ENCODE results near the gene ATXN7L1.

DNA sequence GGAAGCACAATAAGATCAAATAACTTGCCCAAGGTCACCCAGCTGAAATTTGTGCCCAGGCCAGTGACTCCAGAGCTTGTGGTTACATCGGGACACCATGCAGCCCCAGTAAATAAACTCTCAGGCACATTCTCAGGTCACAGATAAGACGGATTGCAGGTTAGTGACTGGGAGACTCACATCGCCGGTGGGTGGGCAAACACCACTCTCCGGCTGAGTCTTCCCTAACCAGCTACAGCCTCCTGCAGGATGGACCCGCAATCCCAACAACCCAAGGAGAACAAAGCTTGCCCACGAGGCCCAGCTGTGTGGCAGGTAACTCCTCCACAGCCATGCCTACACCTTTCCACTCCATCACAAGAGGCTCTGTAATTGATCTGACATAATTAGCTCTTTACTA, 213.4 kb downstream of the ATXN7L1 start:
- TF ChIP-seq ZNF610 (tag by site-specific recombination; IDR thresholded peaks at IDR 0.05; ENCODE audit: borderline replicate concordance): no peak
- TF ChIP-seq ZNF426 (tag by site-specific recombination; IDR thresholded peaks at IDR 0.05): no peak

Measured in HEK293 (cell line).